H9 (cell line): Measurements from ENCODE around the gene EXOC6. TPM values are rescaled to one million over a fixed set of nuclear protein-coding genes. Genes with fewer than 3 reads are reported as not detected.

Experiments used
- DNase-seq: peaks from one replicate; pipeline ENCODE4 v3.0.0-alpha.2; 2017
- H2AFZ ChIP-seq: one replicate; pipeline ENCODE4 v1.6.1; 2013; ENCODE audit warnings: mild to moderate bottlenecking, low read length, control low read depth, moderate library complexity
- H2AK5ac ChIP-seq: 2 replicates; pipeline ENCODE4 v1.6.1; 2013; ENCODE audit warnings: low read length, control low read depth, mixed read lengths; ENCODE audit not compliant: insufficient read length
- H2BK120ac ChIP-seq: one replicate; pipeline ENCODE4 v1.6.1; 2013; ENCODE audit warnings: low read depth, mild to moderate bottlenecking, low read length, control low read depth, inconsistent platforms; ENCODE audit not compliant: poor library complexity, severe bottlenecking
- H2BK12ac ChIP-seq: 2 replicates; pipeline ENCODE4 v1.6.1; 2013; ENCODE audit warnings: low read length, control low read depth, mixed read lengths, low read depth; ENCODE audit not compliant: insufficient read length
- H2BK15ac ChIP-seq: 2 replicates; pipeline ENCODE4 v1.6.1; 2013; ENCODE audit warnings: low read depth, low read length, control low read depth
- H2BK20ac ChIP-seq: one replicate; pipeline ENCODE4 v1.6.1; 2013; ENCODE audit warnings: low read depth, mild to moderate bottlenecking, low read length, control low read depth, inconsistent platforms; ENCODE audit not compliant: poor library complexity, severe bottlenecking
- H2BK5ac ChIP-seq: 2 replicates; pipeline ENCODE4 v1.6.1; 2013; ENCODE audit warnings: low read length, control low read depth, mixed read lengths; ENCODE audit not compliant: insufficient read length
- H3K14ac ChIP-seq: 2 replicates; pipeline ENCODE4 v1.6.1; 2013; ENCODE audit warnings: low read length, control low read depth; ENCODE audit not compliant: insufficient read depth
- H3K18ac ChIP-seq: 2 replicates; pipeline ENCODE4 v1.6.1; 2013; ENCODE audit warnings: low read depth, mild to moderate bottlenecking, mixed read lengths, low read length, control low read depth; ENCODE audit not compliant: insufficient read length
- H3K23ac ChIP-seq: 2 replicates; pipeline ENCODE4 v1.6.1; 2013; ENCODE audit warnings: low read length, control low read depth, mixed read lengths, low read depth; ENCODE audit not compliant: insufficient read length
- H3K23me2 ChIP-seq: 2 replicates; pipeline ENCODE4 v1.6.1; 2013; ENCODE audit warnings: low read depth, mild to moderate bottlenecking, mixed read lengths, low read length, control low read depth; ENCODE audit not compliant: insufficient read length, poor library complexity, severe bottlenecking
- H3K27ac ChIP-seq: 2 replicates; pipeline ENCODE4 v1.5.1; 2013; ENCODE audit warnings: low read length, control low read depth, mixed read lengths, low read depth; ENCODE audit not compliant: insufficient read length
- H3K27me3 ChIP-seq: 2 replicates; pipeline ENCODE4 v1.6.1; 2013; ENCODE audit warnings: low read length, control low read depth, inconsistent platforms; ENCODE audit not compliant: insufficient read depth
- H3K4ac ChIP-seq: 2 replicates; pipeline ENCODE4 v1.6.1; 2013; ENCODE audit warnings: low read depth, mild to moderate bottlenecking, control low read depth, inconsistent platforms, low read length, moderate library complexity
- H3K4me1 ChIP-seq: 2 replicates; pipeline ENCODE4 v1.6.1; 2013; ENCODE audit warnings: low read length, control low read depth, inconsistent platforms; ENCODE audit not compliant: insufficient read depth
- H3K4me2 ChIP-seq: 2 replicates; pipeline ENCODE4 v1.6.1; 2013; ENCODE audit warnings: low read length, control low read depth, mixed read lengths; ENCODE audit not compliant: insufficient read length, insufficient read depth
- H3K56ac ChIP-seq: 2 replicates; pipeline ENCODE4 v1.6.1; 2013; ENCODE audit warnings: low read depth, mild to moderate bottlenecking, mixed read lengths, low read length, control low read depth; ENCODE audit not compliant: insufficient read length
- H3K79me1 ChIP-seq: 2 replicates; pipeline ENCODE4 v1.6.1; 2013; ENCODE audit warnings: low read depth, mild to moderate bottlenecking, moderate library complexity, low read length, control low read depth, inconsistent platforms; ENCODE audit not compliant: insufficient read depth, poor library complexity, severe bottlenecking
- H3K79me2 ChIP-seq: 2 replicates; pipeline ENCODE4 v1.6.1; 2013; ENCODE audit warnings: low read length, control low read depth, inconsistent platforms; ENCODE audit not compliant: insufficient read depth
- H3K9ac ChIP-seq: 2 replicates; pipeline ENCODE4 v1.6.1; 2013; ENCODE audit warnings: low read length, control low read depth, mixed read lengths; ENCODE audit not compliant: insufficient read length; ENCODE audit errors: extremely low read depth
- H3K9me3 ChIP-seq: one replicate; pipeline ENCODE4 v1.6.1; 2013; ENCODE audit warnings: low read depth, low read length, inconsistent platforms; ENCODE audit not compliant: control insufficient read depth
- H3T11ph ChIP-seq: one replicate; pipeline ENCODE4 v1.6.1; 2013; ENCODE audit warnings: mild to moderate bottlenecking, low read length, control low read depth, inconsistent platforms
- H4K20me1 ChIP-seq: one replicate; pipeline ENCODE4 v1.6.1; 2013; ENCODE audit not compliant: control insufficient read depth, insufficient read length, insufficient read depth
- H4K5ac ChIP-seq: 2 replicates; pipeline ENCODE4 v1.6.1; 2013; ENCODE audit warnings: low read depth, mild to moderate bottlenecking, mixed read lengths, low read length, control low read depth; ENCODE audit not compliant: insufficient read length
- H4K8ac ChIP-seq: replicated peaks from 2 replicates; pipeline ENCODE4 v1.6.1; 2013; ENCODE audit warnings: low read length, control low read depth, mixed read lengths, low read depth; ENCODE audit not compliant: insufficient read length
- H4K91ac ChIP-seq: 2 replicates; pipeline ENCODE4 v1.6.1; 2013; ENCODE audit warnings: low read depth, mild to moderate bottlenecking, moderate library complexity, mixed read lengths, low read length, control low read depth; ENCODE audit not compliant: insufficient read length
- H3K27ac Mint-ChIP-seq, 3 experiments: 2 replicates in 2 of 3; 3 replicates in 1 of 3; pipeline ENCODE4 v1.8.0; 2020 to 2021; ENCODE audit warnings: mixed read lengths in 3 of 3, mild to moderate bottlenecking in 1 of 3, moderate library complexity in 1 of 3
- H3K27me3 Mint-ChIP-seq: 2 replicates; pipeline ENCODE4 v1.8.0; 2021; ENCODE audit warnings: low read depth, mild to moderate bottlenecking, moderate library complexity, mixed read lengths
- H3K36me3 Mint-ChIP-seq, 3 experiments: 2 replicates in 2 of 3; 3 replicates in 1 of 3; pipeline ENCODE4 v1.8.0; 2020 to 2021; ENCODE audit warnings: low read depth in 3 of 3, mixed read lengths in 3 of 3; ENCODE audit not compliant: insufficient read depth in 1 of 3
- H3K4me1 Mint-ChIP-seq, 2 experiments: 2 replicates each; pipeline ENCODE4 v1.8.0; 2020; ENCODE audit warnings: mixed read lengths in 2 of 2
- H3K4me3 Mint-ChIP-seq, 2 experiments: 2 replicates in 1 of 2; 3 replicates in 1 of 2; pipeline ENCODE4 v1.8.0; 2020 to 2021; ENCODE audit warnings: mild to moderate bottlenecking in 2 of 2, mixed read lengths in 2 of 2, moderate library complexity in 1 of 2
- H3K9me3 Mint-ChIP-seq, 2 experiments: 2 replicates in 1 of 2; 3 replicates in 1 of 2; pipeline ENCODE4 v1.8.0; 2020; ENCODE audit warnings: mild to moderate bottlenecking in 2 of 2, mixed read lengths in 2 of 2, moderate library complexity in 1 of 2
- total RNA-seq: library from RNA; stranded (reverse); gene quantifications from 2 replicates; pipeline ENCODE4 v1.2.1, GENCODE V29; 2021
- TF ChIP-seq, protein P1 (sequence below): fragments of 200-600 bp; sonication (generic); conservative IDR thresholded peaks from 3 replicates; pipeline ENCODE4 v1.8.0; 2021; ENCODE audit warnings: antibody characterized with exemption, mild to moderate bottlenecking

Gene EXOC6
- total RNA-seq, 1 experiment from 2014 or later: 9.0 TPM

DNA sequence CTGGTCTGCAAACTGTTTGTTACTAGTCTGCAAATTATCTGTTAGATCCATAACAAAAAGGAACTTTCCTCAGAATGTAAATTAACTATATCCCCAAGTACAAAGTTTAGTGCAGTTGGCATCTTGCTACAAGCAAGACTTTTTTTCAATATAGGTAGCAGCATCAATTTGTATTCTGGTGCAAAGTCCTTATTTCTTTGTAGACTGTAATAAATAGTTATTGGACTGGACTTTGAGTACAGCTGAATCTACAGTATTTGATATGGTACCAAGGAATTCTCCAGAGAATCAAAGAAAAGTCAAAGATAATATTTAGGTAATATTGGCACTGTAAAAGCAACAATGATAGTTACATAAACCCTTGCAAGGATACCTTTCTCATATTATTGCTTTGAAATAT lies 89.6 kb downstream of the EXOC6 start:
- Histone ChIP-seq H3K18ac (no peak overlapping the region), H2BK15ac (no peak overlapping the region), H3K9me3 (no peaks in the 10 kb centered on the region), H3K79me2 (no peaks in the 10 kb centered on the region), H3K4me2 (no peak overlapping the region), H3T11ph (no peak overlapping the region), H4K5ac (no peak overlapping the region), H3K27ac (no peak overlapping the region), H3K23ac (no peak overlapping the region), H2AFZ (no peak overlapping the region), H4K20me1 (no peaks in the 10 kb centered on the region), H2BK12ac (no peak overlapping the region), H3K27me3 (no peaks in the 10 kb centered on the region), H3K56ac (no peak overlapping the region), H3K9ac (no peak overlapping the region), H3K79me1 (no peaks in the 10 kb centered on the region), H3K4ac (no peak overlapping the region), H2BK120ac (no peak overlapping the region), H3K23me2 (no peaks in the 10 kb centered on the region), H3K4me1 (no peaks in the 10 kb centered on the region), H2BK5ac (no peak overlapping the region), H4K8ac (no peak overlapping the region), H2AK5ac (no peak overlapping the region), H2BK20ac (no peak overlapping the region), H3K14ac (no peak overlapping the region), H4K91ac (no peak overlapping the region)
- TF ChIP-seq, protein P1, sequence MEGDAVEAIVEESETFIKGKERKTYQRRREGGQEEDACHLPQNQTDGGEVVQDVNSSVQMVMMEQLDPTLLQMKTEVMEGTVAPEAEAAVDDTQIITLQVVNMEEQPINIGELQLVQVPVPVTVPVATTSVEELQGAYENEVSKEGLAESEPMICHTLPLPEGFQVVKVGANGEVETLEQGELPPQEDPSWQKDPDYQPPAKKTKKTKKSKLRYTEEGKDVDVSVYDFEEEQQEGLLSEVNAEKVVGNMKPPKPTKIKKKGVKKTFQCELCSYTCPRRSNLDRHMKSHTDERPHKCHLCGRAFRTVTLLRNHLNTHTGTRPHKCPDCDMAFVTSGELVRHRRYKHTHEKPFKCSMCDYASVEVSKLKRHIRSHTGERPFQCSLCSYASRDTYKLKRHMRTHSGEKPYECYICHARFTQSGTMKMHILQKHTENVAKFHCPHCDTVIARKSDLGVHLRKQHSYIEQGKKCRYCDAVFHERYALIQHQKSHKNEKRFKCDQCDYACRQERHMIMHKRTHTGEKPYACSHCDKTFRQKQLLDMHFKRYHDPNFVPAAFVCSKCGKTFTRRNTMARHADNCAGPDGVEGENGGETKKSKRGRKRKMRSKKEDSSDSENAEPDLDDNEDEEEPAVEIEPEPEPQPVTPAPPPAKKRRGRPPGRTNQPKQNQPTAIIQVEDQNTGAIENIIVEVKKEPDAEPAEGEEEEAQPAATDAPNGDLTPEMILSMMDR: no peak
- no peaks in the 10 kb centered on the region for H3K9me3 Mint-ChIP-seq
- no peaks in the 10 kb centered on the region for H3K4me1 Mint-ChIP-seq
- no peaks in the 10 kb centered on the region for H3K36me3 Mint-ChIP-seq
- DNase-seq: no peak
- H3K4me3 Mint-ChIP-seq: no peak overlapping the region
- H3K27ac Mint-ChIP-seq: no peak overlapping the region
- H3K27me3 Mint-ChIP-seq: no peaks in the 10 kb centered on the region
